HG03521 (cell line): ENCODE measurements around the gene MNX1.
A peak's percentile ranks its signal among the peaks of the same experiment; 100 is the strongest.

Source experiments
- ATAC-seq: cut with Tn5 transposase; IDR thresholded peaks from one replicate; pipeline ENCODE4 v1.9.1; 2021; ENCODE audit warnings: mild to moderate bottlenecking, moderate library complexity; ENCODE audit not compliant: unreplicated experiment

Gene MNX1

GRCh38 chr7:157010588-157011332 is at the start of gene MNX1:
Gene MNX1 (minus strand): TSS chr7:157010663. CDS start chr7:157010350, 313 bp downstream.
- ATAC-seq, result peak; percentile 80

DNA sequence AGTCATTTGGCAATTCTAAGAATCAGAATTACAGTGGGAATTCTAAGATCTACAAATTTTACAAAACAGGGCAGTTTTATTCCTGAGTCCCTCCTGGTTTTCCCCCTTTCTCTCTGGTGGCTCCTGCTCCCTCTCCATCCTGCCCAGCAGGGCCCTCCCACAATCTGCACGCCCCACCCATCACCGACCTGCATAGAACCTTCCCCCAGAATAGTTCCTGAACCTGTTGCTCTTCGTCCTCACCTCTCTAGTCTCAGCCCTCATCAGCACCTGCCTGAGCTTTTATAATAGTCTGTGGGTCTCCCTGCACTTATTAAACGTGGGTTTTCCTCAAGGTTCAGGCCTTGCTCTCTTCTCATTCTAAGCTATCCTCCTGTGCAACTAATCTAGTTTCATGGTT is 49.1 kb upstream of the MNX1 start:
- ATAC-seq, result no peak

GRCh38 chr7:157058701-157059100 is 48.2 kb upstream of the MNX1 start:
- ATAC-seq, result no peak

DNA sequence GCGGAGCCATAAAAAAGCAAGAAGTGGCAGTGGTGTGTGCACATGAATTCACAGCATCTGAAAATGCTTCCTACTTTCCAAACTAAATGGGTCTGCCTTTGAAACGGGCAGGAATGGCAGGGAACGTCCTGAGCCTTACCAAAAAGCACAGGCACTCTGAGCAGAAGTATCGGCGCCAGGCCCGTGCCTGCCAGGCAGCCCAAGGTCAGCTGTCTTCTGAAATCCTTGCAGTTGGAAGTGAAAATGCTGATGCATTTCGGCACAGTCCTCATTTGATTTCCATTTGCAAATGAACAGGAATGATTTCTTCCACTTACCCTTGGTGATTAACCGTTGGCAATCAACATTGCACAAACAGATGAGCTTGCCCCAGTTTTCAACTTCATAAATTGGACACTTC is 47.6 kb upstream of the MNX1 start:
- no peak for ATAC-seq

DNA sequence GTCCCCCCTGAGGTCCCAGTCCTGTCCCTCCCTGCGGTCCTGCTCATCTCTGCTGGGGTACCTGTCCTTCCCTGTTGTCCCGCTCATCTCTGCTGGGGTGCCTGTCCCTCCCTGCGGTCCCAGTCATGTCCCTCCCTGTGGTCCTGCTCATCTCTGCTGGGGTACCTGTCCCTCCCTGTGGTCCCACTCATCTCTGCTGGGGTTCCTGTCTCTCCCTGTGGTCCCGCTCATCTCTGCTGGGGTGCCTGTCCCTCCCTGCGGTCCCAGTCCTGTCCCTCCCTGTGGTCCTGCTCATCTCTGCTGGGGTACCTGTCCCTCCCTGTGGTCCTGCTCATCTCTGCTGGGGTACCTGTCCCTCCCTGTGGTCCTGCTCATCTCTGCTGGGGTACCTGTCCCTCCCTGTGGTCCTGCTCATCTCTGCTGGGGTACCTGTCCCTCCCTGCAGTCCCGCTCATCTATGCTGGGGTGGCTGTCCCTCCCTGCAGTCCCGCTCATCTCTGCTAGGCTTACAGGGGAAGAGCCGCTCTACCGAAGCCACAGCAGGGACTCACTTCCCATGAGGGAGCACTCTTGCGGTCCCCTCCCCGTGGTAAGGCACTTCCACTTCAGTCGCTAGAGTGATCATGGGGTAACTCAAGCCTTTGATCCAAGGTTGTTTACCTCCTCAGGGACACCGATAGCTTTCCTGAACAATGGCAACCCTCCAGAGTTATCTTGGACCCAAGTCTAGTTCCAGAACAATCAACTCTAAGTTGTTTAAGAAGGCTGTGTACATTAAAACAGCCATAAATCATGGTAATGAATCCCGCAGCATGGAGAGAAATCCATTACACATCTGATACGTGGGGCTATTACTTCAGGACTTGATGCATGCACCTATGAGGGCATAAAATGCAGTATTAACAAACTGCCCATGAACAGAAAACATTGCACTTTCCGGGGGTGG is 46.8 kb upstream of the MNX1 start:
- ATAC-seq, result no peak

GRCh38 chr7:157056246-157056645 is 45.8 kb upstream of the MNX1 start:
- ATAC-seq, result no peak

GRCh38 chr7:157054927-157055326 is 44.5 kb upstream of the MNX1 start:
- no peak for ATAC-seq

- no peak for ATAC-seq
These were observed 42.7 kb upstream of the MNX1 start for GRCh38 chr7:157053118-157053517.

DNA sequence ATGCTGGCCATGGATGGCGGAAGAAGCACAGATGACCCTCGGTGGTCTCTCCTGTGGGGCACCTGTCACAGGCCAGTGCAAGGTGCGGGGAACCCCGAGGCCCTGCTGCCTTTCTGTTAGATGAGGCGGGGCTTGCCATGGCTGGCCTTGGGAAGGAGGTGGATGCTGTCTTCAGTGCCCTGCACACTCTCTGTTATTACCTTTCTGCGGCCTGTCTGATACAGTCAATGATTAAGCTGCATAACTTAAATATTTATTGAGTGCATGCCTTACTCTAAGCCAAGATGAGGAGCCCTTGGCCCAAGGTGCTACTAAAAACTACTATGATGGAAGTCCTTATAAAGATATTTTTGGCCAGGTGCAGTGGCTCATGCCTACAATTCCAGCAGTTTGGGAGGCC is 36.7 kb upstream of the MNX1 start:
- ATAC-seq, result no peak

DNA sequence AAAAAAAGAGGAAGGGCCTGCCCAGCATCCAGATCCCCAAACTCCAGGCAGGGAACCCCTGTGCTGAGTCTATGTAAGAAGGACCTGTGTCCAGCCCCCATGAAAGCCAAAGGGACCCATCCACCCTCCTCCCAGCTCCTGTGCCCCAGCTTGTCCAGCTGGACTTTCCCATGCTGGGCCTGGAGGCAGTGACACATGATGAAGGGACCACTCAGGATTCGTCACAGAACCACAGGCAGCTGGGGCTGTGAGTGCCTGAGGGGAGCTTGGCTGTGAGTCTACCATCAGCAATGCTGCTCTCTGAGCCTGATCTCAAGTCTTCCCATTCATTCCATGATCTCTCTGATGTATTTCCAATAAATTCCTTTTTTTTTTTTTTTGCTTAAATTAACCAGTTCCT is 36.2 kb upstream of the MNX1 start:
- no peak for ATAC-seq

DNA sequence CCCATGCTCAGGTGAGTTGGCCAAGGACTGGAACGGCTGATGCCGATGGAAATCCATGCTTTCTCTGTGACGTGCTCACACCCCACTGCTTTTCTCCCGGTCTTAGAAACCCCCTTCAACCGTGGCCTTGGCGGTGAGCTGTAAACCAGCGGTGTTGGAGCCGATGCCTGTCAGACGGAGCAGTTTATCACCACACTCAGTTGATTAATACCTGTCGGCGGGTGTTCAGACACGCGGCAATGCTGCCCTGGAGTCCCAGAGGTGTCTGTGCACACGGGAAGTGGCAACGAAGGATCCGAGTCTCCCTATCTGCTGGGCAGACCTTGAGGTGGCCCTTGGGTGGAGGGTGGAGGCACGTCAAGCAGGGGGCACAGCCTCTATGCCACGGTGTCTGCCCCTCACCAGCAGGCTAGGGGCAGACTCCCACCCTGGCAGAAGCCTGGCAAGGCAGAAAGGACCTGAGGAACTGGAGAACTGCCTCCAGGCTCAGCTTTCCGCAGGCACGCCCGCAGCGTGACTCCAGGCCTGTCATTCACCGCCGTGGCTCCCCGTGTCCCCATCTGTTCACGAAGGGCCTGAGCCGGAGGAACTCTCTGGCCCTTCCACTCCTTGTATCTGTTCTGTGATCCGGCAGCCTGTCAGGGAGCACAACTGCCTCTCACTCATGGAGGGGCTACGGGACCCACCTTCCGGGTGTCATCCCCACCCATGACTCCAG is 34.6 kb upstream of the MNX1 start:
- no peak for ATAC-seq

- no peak for ATAC-seq
These were observed 33.8 kb upstream of the MNX1 start for GRCh38 chr7:157044147-157044687.

DNA sequence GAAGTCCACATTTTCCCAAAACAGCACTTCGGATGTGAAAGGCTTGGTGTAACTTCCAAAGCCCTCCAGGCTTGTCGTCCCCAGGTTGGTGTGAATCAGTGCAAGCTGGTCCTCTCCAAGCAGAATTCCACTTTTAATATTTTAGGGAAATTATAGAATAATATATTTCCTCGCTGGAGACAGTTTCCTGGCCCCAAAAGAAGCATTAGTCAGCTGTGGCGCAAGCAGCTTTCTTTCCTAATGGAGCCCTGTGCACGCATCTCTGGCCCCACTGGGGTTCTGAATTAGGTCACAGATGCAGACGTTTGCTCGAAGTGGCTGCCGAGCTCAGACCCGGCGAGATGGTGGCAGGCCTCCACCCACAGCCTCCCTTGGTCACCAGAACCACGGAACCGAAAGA is 33.3 kb upstream of the MNX1 start:
- ATAC-seq, result no peak

DNA sequence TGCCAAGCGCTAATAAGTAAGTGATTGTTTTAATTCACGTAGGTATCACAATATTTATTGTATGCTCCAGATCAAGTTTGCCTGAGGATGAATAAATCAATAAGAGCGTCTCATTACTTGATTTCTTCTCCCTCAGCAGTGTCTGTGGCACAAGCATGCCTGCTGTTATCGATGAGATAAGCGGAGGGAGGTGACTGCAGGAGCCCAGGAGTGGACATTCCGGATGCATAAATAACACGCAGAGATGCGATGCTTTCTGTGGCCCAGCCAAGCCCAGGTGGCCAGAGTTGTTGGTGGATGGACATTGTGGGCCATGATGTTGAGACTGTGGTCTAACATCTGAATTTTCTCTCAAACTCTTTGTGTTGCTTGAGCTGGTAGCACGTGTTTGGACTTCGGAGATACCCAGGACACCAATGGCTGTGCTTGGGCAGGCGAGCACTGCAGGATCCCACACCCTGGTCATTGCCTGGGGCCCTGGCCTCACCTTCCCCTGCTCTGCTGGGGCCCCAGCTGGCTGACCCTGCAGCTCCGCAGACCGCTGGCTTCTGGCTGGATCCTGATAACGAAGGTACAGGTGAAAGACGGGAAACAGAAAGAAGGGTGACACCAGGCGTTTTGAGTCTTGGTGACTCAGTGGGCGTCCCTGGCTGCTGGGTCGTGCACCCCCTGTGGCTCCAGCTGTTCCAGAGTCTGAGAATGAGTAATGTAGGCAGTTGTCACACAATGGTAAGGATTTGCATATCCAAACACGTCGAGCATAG is 31.2 kb upstream of the MNX1 start:
- ATAC-seq, result no peak

DNA sequence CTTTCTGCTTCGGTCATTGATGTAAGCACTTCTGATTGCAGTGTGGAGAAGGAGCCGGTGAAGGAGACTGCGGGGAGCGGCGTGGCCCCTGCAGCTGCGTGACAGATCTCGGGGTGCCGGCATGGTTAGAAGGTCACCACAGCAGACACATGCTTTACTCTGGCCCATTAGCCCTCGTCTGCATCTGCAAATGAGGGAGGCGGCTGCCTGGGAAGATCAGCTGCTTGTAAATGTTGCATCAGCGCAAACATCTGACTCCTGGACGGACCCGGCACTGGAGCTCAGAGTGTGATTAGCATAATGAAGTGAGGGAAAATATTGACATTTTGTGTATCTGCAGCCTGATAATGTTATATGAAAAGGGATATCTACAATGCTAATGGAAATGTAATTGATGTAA is 30.5 kb upstream of the MNX1 start:
- no peak for ATAC-seq

GRCh38 chr7:157037635-157038034 is 27.2 kb upstream of the MNX1 start:
- no peak for ATAC-seq

GRCh38 chr7:157037028-157037427 is 26.6 kb upstream of the MNX1 start:
- ATAC-seq, result no peak

DNA sequence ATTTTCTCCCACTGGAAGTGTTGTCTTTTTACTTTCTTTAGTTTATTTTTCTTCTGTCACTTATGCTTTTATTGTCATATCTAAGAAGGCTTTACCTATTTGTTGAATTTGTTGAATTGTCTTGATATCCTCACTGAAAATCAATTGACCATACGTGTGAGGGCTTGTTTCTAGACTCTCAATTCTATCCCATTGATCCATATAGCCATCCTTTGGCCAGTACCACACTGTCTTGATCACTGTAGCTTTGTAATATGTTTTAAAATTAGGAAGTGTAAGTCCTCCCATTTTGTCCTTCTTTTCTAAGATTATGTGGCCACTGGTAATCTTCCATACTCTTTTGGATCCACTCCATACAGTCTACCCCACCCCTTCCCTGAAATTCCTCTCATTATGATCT is 25.5 kb upstream of the MNX1 start:
- no peak for ATAC-seq

GRCh38 chr7:157035302-157035701 is 24.8 kb upstream of the MNX1 start:
- no peak for ATAC-seq
